ENCODE results near the gene ATAD1.

DNA sequence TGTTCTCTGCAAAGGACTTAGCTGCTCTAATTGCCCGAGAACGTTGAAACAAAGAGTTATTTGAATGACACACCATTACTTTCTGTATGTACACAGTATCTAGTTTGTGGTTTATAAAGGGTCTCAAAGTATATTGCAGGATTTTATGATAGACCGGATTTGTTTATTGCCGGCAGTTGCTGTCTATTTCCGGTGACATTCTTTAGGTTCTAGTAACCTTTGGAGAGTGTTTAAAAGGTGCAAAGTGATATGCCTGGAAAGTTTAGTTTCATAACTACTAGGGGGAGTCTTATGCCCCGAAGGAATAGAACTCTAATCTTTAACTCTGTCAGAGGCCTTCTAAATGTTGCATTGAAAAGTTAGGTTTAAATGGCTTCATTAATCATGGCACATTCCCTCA, 94.5 kb downstream of the ATAD1 start:
- TF ChIP-seq ZNF274 (IDR thresholded peaks at IDR 0.05; ENCODE audit: low read depth, low read length) (no peak), YY1 (IDR thresholded peaks at IDR 0.05; ENCODE audit: insufficient read depth, insufficient read length) (no peak), SUZ12 (IDR thresholded peaks at IDR 0.05; ENCODE audit: extremely low read depth, insufficient read depth, insufficient read length) (no peak)
